DMS153 treated with DMSO at 0.1 percent for 48 hours (cell line): ENCODE measurements around the gene TUSC2.
"Not testable (repeated sequence)": the region's sequence is repeated elsewhere in the genome, so short reads cannot be mapped to it uniquely, and the experiment has no call there.

Experiments
- DNase-seq: peaks from one replicate; lab custom pipeline; 2025; ENCODE audit not compliant: unreplicated experiment; lab: John Stamatoyannopoulos, UW

Gene TUSC2

GRCh38 chr3:50319181-50319893, 8.7 kb downstream of the TUSC2 start:
- no peak for DNase-seq

- DNase-seq, result no peak
Measured at GRCh38 chr3:50318615-50319014, 9.4 kb downstream of the TUSC2 start.

GRCh38 chr3:50318163-50318562, 9.9 kb downstream of the TUSC2 start:
- no peak for DNase-seq

- no peak for DNase-seq
Measured at GRCh38 chr3:50317300-50317699, 10.7 kb downstream of the TUSC2 start.

- DNase-seq, result no peak
Measured at GRCh38 chr3:50316657-50317242, 11.3 kb downstream of the TUSC2 start.

- DNase-seq, result no peak
Measured at GRCh38 chr3:50314816-50315215, 13.2 kb downstream of the TUSC2 start.

GRCh38 chr3:50314342-50314741, 13.7 kb downstream of the TUSC2 start:
- no peak for DNase-seq

GRCh38 chr3:50312041-50312440, 16.0 kb downstream of the TUSC2 start:
- not testable (repeated sequence) for DNase-seq

GRCh38 chr3:50304601-50305000, 23.4 kb downstream of the TUSC2 start:
- no peak for DNase-seq

GRCh38 chr3:50303013-50303815, 24.8 kb downstream of the TUSC2 start, which contains the start of gene HYAL1:
TSS of gene HYAL1 (minus strand) at chr3:50303574. CDS start at chr3:50302956, 618 bp downstream.
- DNase-seq, result no peak

- DNase-seq, result no peak
Measured at GRCh38 chr3:50302095-50303012, 25.7 kb downstream of the TUSC2 start.

GRCh38 chr3:50300681-50301254, 27.3 kb downstream of the TUSC2 start:
- DNase-seq, result no peak

- no peak for DNase-seq
Measured at GRCh38 chr3:50299929-50300680, 27.9 kb downstream of the TUSC2 start.

- DNase-seq, result no peak
Measured at GRCh38 chr3:50299638-50299928, 28.4 kb downstream of the TUSC2 start.

- DNase-seq, result peak; percentile 77
Measured at GRCh38 chr3:50298836-50299637, 29.0 kb downstream of the TUSC2 start, which contains the start of the genes HYAL3 and NAA80. TSS of gene HYAL3 (minus strand) at chr3:50299405. CDS start at chr3:50295602, 3,803 bp downstream. TSS of gene NAA80 (minus strand) at chr3:50299405. CDS start at chr3:50297463, 1,942 bp downstream.

- DNase-seq, result no peak
Measured at GRCh38 chr3:50297896-50298725, 29.9 kb downstream of the TUSC2 start.

GRCh38 chr3:50297384-50297775, 30.6 kb downstream of the TUSC2 start:
- no peak for DNase-seq

GRCh38 chr3:50296721-50297383, 31.2 kb downstream of the TUSC2 start:
- no peak for DNase-seq
